SKM-1 treated with dmso at 0.1 percent for 144 hours (cell line): ENCODE measurements around the gene SYT8.
"Not testable (repeated sequence)": the region's sequence is repeated elsewhere in the genome, so short reads cannot be mapped to it uniquely, and the experiment has no call there.

Experiments
- DNase-seq: peaks from one replicate; lab custom pipeline; 2025; ENCODE audit not compliant: unreplicated experiment; lab: John Stamatoyannopoulos, UW

The SYT8 gene

DNA sequence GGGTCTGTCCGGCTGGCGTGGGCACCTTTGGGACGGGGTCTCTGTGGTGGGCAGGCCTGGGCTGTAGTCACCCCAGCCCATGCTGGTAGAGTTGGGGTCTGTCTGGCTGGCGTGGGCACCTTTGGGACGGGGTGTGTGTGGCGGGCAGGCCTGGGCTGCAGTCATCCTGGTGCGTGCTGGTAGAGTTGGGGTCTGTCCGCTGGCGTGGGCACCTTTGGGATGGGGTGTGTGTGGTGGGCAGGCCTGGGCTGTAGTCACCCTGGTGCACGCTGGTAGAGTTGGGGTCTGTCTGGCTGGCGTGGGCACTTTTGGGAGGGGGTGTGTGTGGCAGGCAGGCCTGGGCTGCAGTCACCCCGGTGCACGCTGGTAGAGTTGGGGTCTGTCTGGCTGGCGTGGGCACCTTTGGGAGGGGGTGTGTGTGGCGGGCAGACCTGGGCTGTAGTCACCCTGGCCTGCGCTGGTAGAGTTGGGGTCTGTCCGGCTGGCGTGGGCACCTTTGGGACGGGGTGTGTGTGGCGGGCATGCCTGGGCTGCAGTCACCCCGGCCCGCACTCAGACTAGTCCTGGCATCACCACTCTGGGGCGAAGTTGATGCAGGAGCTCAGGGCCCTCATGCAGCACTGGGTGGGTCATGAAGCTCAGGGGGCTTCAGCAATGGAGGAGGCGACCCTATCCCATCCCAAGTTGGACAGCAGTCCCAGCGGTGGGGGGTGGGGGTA is 37.6 kb downstream of the SYT8 start:
- no peak for DNase-seq

GRCh38 chr11:1873048-1873812 is 38.4 kb downstream of the SYT8 start:
- DNase-seq = no peak

DNA sequence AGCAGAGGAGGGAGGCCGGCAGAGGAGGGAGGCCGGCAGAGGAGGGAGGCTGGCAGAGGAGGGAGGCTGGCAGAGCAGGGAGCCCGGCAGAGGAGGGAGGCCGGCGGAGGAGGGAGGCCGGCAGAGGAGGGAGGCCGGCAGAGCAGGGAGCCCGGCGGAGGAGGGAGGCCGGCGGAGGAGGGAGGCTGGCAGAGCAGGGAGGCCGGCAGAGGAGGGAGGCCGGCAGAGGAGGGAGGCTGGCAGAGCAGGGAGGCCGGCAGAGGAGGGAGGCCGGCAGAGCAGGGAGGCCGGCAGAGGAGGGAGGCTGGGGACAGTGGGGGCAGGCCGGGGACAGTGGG is 39.0 kb downstream of the SYT8 start:
- not testable (repeated sequence) for DNase-seq

DNA sequence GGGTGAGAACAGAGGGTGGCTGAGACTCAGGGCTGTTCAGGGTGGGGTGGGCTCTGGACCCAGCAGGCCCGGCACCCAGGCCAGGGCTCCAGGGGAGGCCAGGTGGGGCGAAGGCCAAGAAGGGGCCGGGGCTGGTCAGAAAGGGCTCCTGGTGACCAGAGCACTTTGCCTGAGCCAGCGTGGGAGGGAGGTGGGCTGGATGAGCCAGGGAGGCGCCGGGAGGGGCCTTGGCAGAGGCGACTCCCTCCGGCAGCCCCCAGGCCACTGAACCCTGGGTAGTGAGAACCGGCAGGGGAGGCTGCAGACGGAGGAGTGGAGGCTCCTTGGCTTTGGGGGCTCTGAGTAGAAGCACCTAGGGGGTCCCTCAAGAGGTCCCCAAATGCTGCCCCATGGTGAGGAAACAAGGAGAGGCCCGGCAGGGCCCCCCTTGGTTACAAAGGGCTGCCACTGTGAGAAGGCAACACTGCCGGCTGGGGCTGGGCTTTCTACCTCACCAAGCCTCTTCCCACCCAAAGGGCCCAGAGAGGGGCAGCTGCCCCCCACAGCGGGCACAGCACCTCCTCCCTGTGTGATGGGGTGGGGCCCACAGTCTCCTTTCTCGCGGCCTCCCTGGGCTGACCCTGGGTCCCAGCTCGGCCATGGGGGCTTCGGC is 39.8 kb downstream of the SYT8 start:
- not testable (repeated sequence) for DNase-seq

DNA sequence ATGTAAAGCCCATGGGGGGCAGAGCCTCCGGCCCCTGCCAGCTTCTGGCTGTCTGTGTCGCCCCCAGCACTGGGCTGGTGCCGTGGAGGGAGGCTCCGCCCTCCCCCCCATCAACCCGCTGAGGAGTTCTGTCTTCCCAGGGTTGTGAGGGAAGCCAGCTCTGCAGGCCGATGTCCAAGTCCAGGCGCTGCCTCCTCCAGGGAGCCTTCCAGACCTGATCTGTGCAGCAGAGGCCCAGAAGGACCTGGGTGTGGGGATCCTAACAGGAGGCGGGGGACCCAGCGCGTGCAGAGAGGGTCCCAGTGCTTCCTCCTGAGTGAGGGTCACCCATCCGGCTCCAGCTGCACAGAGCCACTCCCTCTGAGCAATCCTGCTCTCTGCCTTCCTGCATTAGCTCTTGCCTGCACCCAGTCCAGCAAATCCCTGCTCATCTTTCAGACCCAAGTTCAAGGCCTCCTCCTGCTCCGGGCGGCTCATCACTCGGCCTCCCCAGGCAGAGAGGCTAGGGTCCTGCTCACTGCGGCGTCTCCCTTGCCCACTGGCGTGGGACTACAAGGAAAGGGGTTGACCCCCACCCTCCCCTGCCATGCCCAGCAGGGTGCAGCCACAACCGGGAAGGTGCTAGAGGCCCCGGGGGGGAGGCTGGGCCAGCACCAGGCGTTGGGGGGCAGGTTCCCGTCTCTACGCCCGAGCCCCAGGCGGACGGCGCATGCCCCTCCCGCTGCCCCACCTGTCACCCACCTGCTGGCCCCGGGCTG is 40.5 kb downstream of the SYT8 start:
- DNase-seq = no peak

- not testable (repeated sequence) for DNase-seq
These were observed 41.1 kb downstream of the SYT8 start for GRCh38 chr11:1875851-1876301.

- no peak for DNase-seq
These were observed 41.7 kb downstream of the SYT8 start for GRCh38 chr11:1876361-1877063.

DNA sequence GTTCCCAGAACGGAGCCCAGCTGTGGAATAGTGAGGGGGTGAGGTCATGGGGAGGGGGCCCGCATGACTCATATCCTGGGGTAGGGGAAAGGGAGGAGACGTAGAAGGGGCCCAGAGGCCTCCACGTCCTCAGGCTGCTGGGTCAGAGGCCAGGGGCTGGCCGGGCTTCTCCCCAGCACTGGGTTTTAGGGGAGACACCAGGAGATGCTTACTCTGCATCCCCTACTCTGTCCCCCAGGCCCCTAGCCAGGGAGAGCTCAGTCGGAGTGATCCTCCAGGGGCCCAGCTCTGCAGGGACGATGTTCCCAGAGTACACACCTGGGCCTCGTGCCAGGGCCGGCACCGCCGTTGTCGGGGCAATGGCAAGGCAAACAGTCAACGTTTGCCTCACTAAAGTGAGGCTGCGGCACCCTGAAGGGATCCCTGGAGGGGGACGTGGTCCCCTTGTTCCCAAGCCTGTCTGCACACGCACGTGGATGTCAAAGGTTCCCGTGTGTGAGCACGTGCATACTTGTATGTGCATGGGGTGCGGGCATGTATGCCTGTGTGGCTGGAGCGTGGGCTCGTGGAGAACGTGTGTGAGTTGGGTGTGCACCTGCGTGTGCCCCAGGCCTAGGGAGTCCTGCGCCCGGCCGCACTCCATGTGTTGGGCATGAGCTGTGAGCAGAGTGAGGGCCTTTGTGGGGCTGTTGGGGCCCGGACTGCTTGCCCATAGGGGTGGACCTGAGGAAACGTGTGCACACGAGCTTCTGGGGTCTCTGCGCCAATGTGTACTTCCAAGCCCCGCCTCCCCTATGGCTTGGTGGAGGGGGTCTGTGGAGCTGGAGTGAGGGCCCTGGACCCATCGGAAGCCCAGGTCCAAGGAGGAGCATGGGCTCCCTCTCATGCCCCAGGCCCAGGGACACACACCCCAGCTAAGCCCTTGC is 42.7 kb downstream of the SYT8 start:
- no peak for DNase-seq

GRCh38 chr11:1878137-1879031 is 43.6 kb downstream of the SYT8 start:
- DNase-seq = no peak

GRCh38 chr11:1879342-1879940 is 44.7 kb downstream of the SYT8 start:
- no peak for DNase-seq

GRCh38 chr11:1879941-1880720 is 45.3 kb downstream of the SYT8 start:
- DNase-seq = no peak

DNA sequence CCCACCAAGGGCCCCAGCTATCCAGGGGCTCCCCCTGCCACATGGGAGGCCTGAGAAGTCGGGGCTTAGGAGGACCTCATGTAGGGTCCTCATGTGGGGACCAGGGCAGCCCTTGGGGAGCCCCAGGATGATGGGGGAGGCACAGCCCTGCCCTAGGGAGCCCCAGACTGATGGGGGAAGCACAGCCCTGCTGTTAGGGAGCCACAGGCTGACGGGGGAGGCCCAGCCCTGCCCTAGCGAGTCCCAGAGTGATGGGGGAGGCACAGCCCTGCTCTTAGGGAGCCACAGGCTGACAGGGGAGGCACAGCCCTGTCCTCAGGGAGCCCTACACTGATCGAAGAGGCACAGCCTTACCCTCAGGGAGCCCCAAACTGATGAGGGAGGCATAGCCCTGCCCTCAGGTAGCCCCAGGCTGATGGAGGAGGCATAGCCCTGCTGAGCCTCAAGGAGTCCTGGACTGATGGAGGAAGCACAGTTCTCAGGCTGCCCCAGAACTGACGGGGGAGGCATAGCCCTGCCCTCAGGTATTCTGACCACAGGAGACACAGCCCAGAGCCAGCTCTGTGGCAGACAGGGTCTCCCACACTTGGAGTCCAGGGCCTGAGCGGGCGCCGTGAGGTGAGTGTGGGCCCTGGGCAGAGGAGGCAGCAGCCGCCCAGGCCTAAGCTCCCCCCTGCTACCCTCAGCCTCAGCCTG is 46.1 kb downstream of the SYT8 start:
- DNase-seq = no peak

GRCh38 chr11:1881442-1882264 is 46.9 kb downstream of the SYT8 start:
- no peak for DNase-seq

DNA sequence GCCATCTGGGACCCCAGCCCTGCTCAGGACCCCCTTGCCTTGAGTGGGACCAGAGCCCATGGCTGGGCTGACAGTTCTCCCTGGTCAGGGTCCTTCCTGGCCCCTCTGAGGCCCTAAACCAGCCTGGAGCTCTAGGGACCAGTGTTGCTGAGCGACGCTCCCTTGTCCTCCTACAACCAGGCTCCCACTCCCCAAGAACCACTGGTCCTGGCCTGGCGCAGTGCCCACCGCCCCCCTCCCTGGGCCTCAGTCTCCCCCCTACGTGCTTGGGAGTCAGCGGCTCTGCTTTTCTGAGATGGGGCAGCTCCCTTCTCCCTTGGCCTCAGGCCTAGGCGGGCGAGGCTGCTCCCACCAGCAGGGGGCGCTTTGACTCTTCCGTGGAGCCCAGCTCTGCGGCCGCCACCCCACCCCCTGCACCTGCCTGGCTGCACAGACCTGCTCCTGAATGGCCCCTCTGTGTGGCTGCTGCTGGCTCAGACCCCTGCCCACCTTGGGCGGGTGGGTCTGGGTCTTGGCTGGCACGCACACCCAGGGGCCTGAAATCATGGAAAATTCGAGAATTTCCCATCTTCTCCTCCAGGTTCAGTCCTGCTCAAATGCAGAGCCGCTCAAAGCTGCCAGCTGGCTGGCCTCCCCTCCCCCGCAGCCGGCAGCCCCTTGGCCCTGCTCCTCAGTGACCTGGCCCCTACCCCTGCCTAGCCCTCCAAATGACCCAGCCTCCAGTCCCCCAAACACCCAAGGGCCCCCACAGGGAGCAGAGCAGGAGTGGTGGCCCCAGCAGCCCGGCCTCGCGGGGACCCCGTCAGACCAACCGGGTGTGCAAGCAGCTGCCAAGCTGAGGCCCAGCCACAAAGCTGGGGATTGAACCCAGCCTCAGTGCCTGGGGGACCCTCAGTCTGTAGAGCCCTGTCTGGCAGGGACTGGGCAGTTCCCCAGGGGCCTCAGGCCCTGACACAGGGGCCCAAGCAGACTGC is 47.8 kb downstream of the SYT8 start:
- peak; percentile 19 for DNase-seq
